Neuronal stem cell (in vitro differentiated cells): ENCODE measurements around the gene FXYD3.

ENCODE experiments used
- DNase-seq: peaks from one replicate; pipeline ENCODE4 v3.0.0-alpha.2; 2013; ENCODE audit warnings: low spot score
- H2AFZ ChIP-seq: one replicate; pipeline ENCODE4 v1.6.1; 2013; ENCODE audit warnings: mild to moderate bottlenecking, low read length, inconsistent platforms
- H2AK5ac ChIP-seq: 2 replicates; pipeline ENCODE4 v1.6.1; 2013; ENCODE audit warnings: low read depth, mild to moderate bottlenecking, inconsistent platforms, low read length, moderate library complexity, mixed read lengths
- H2BK120ac ChIP-seq: 2 replicates; pipeline ENCODE4 v1.6.1; 2013; ENCODE audit warnings: low read depth, mild to moderate bottlenecking, inconsistent platforms, low read length, moderate library complexity, mixed read lengths
- H2BK12ac ChIP-seq: one replicate; pipeline ENCODE4 v1.6.1; 2013; ENCODE audit warnings: low read length, inconsistent platforms
- H2BK15ac ChIP-seq: 2 replicates; pipeline ENCODE4 v1.6.1; 2013; ENCODE audit warnings: mild to moderate bottlenecking, low read length, inconsistent platforms, mixed read lengths
- H2BK5ac ChIP-seq: one replicate; pipeline ENCODE4 v1.6.1; 2013; ENCODE audit warnings: inconsistent platforms, mild to moderate bottlenecking, low read length, moderate library complexity
- H3K14ac ChIP-seq: one replicate; pipeline ENCODE4 v1.6.1; 2013; ENCODE audit warnings: low read length, inconsistent platforms
- H3K18ac ChIP-seq: 2 replicates; pipeline ENCODE4 v1.6.1; 2013; ENCODE audit warnings: low read length, inconsistent platforms
- H3K23ac ChIP-seq: 2 replicates; pipeline ENCODE4 v1.6.1; 2013; ENCODE audit warnings: low read depth, mild to moderate bottlenecking, mixed read lengths, low read length, inconsistent platforms; ENCODE audit not compliant: poor library complexity
- H3K27ac ChIP-seq: replicated peaks from 3 replicates; pipeline ENCODE4 v1.5.1; 2013; ENCODE audit warnings: low read length, inconsistent platforms
- H3K27me3 ChIP-seq, 3 experiments: 2 replicates each; pipeline ENCODE4 v1.6.1; 2013; ENCODE audit warnings: low read length in 3 of 3, mild to moderate bottlenecking in 2 of 3, inconsistent platforms in 1 of 3, low read depth in 1 of 3, mixed read lengths in 1 of 3, moderate library complexity in 1 of 3; ENCODE audit not compliant: control insufficient read depth in 3 of 3, insufficient read depth in 3 of 3
- H3K36me3 ChIP-seq, 2 donors: replicated peaks in 1 of 2; 2 replicates each; pipeline ENCODE4 v1.6.1; 2013; ENCODE audit warnings: low read length in 2 of 2; ENCODE audit not compliant: control insufficient read depth in 2 of 2, insufficient read depth in 2 of 2
- H3K4ac ChIP-seq: 2 replicates; pipeline ENCODE4 v1.6.1; 2013; ENCODE audit warnings: inconsistent platforms, mild to moderate bottlenecking, low read length, moderate library complexity
- H3K4me1 ChIP-seq, 2 donors: 1 replicate in 1 of 2; 2 replicates in 1 of 2; pipeline ENCODE4 v1.6.1; 2013; ENCODE audit warnings: low read length in 2 of 2, low read depth in 1 of 2; ENCODE audit not compliant: control insufficient read depth in 2 of 2, insufficient read depth in 1 of 2
- H3K4me2 ChIP-seq: one replicate; pipeline ENCODE4 v1.6.1; 2013; ENCODE audit warnings: mild to moderate bottlenecking, low read length, inconsistent platforms; ENCODE audit not compliant: insufficient read depth, poor library complexity, severe bottlenecking
- H3K4me3 ChIP-seq, 2 donors: 2 replicates each; pipeline ENCODE4 v1.5.1; 2013; ENCODE audit warnings: low read length in 2 of 2, mild to moderate bottlenecking in 2 of 2, inconsistent platforms in 1 of 2, moderate library complexity in 1 of 2
- H3K79me1 ChIP-seq: one replicate; pipeline ENCODE4 v1.6.1; 2013; ENCODE audit warnings: low read depth, mild to moderate bottlenecking, inconsistent platforms, low read length, moderate library complexity
- H3K9ac ChIP-seq: one replicate; pipeline ENCODE4 v1.6.1; 2013; ENCODE audit warnings: mild to moderate bottlenecking, low read depth, low read length, inconsistent platforms; ENCODE audit not compliant: poor library complexity
- H3K9me3 ChIP-seq, 2 donors: replicated peaks in 1 of 2; 2 replicates each; pipeline versions ENCODE3 to v1.6.1; 2013; ENCODE audit warnings: low read length in 2 of 2, mild to moderate bottlenecking in 2 of 2, inconsistent platforms in 1 of 2, low read depth in 1 of 2, mixed read lengths in 1 of 2, moderate library complexity in 1 of 2; ENCODE audit not compliant: control insufficient read depth in 2 of 2, insufficient read depth in 1 of 2
- H4K8ac ChIP-seq: one replicate; pipeline ENCODE4 v1.6.1; 2013; ENCODE audit warnings: low read depth, mild to moderate bottlenecking, inconsistent platforms, low read length, moderate library complexity
- H4K91ac ChIP-seq: one replicate; pipeline ENCODE4 v1.6.1; 2013; ENCODE audit warnings: low read length, low read depth, mild to moderate bottlenecking, inconsistent platforms; ENCODE audit not compliant: poor library complexity
- WGBS, 2 donors: extraction: QIAGEN DNeasy Blood & Tissue Kit; methylation state at CpG; one replicate each; pipeline ENCODE4 v1.1.7; 2013; ENCODE audit warnings: missing lambda C conversion rate in 2 of 2, mixed read lengths in 1 of 2; ENCODE audit not compliant: insufficient read length in 2 of 2, insufficient replicate concordance in 1 of 2; ENCODE audit errors: extremely low coverage in 2 of 2; 5-methylcytosine and 5-hydroxymethylcytosine counted together

The FXYD3 gene

GRCh38 chr19:35068941-35069634 lies 46.5 kb upstream of the FXYD3 start:
- H3K27ac ChIP-seq, result no peak overlapping the region
- no peak for DNase-seq
- no peak overlapping the region for H3K14ac ChIP-seq
- H3K4me3 ChIP-seq, result no peak overlapping the region
- no CpG with 5 or more reads among the region's 10 CpGs for WGBS, 2 donors
- H3K4me1 ChIP-seq, result peaks cover 0 to 8% of the 10 kb centered on the region in 2 donors
- no peak overlapping the region for H2BK5ac ChIP-seq
- H3K79me1 ChIP-seq, result no peaks in the 10 kb centered on the region
- no peak overlapping the region for H2BK120ac ChIP-seq
- no peak overlapping the region for H2BK15ac ChIP-seq
- no peak overlapping the region for H4K91ac ChIP-seq
- no peaks in the 10 kb centered on the region for H3K36me3 ChIP-seq
- no peak overlapping the region for H2AFZ ChIP-seq
- no peak overlapping the region for H2BK12ac ChIP-seq
- no peak overlapping the region for H3K4me2 ChIP-seq
- no peak overlapping the region for H3K23ac ChIP-seq
- no peak overlapping the region for H3K4ac ChIP-seq
- H2AK5ac ChIP-seq, result no peak overlapping the region
- no peak overlapping the region for H3K9ac ChIP-seq
- no peak overlapping the region for H3K18ac ChIP-seq
- H3K9me3 ChIP-seq, result peaks cover 0 to 3% of the 10 kb centered on the region in 2 donors
- no peak overlapping the region for H4K8ac ChIP-seq
- no peaks in the 10 kb centered on the region for H3K27me3 ChIP-seq

GRCh38 chr19:35069696-35070095 lies 45.9 kb upstream of the FXYD3 start:
- H3K23ac ChIP-seq, result no peak overlapping the region
- no peaks in the 10 kb centered on the region for H3K79me1 ChIP-seq
- no peak overlapping the region for H2BK15ac ChIP-seq
- H2AK5ac ChIP-seq, result no peak overlapping the region
- H2BK12ac ChIP-seq, result no peak overlapping the region
- H4K8ac ChIP-seq, result no peak overlapping the region
- no peak for DNase-seq
- H3K4ac ChIP-seq, result no peak overlapping the region
- H3K27me3 ChIP-seq, result no peaks in the 10 kb centered on the region
- no peak overlapping the region for H3K4me2 ChIP-seq
- no peak overlapping the region for H3K4me3 ChIP-seq
- H3K9ac ChIP-seq, result no peak overlapping the region
- peaks cover 0 to 8% of the 10 kb centered on the region in 2 donors for H3K4me1 ChIP-seq
- no peak overlapping the region for H3K27ac ChIP-seq
- H3K9me3 ChIP-seq, result peaks cover 0 to 3% of the 10 kb centered on the region in 2 donors
- H2BK5ac ChIP-seq, result no peak overlapping the region
- no peak overlapping the region for H2AFZ ChIP-seq
- no CpG with 5 or more reads among the region's 1 CpG for WGBS, 2 donors
- no peaks in the 10 kb centered on the region for H3K36me3 ChIP-seq
- H3K18ac ChIP-seq, result no peak overlapping the region
- H2BK120ac ChIP-seq, result no peak overlapping the region
- H3K14ac ChIP-seq, result no peak overlapping the region
- H4K91ac ChIP-seq, result no peak overlapping the region

- WGBS, 2 donors, result no CpG with 5 or more reads among the region's 3 CpGs
- H3K14ac ChIP-seq, result no peak overlapping the region
- no peaks in the 10 kb centered on the region for H3K36me3 ChIP-seq
- no peak overlapping the region for H4K91ac ChIP-seq
- no peak overlapping the region for H2BK120ac ChIP-seq
- peaks cover 0 to 8% of the 10 kb centered on the region in 2 donors for H3K4me1 ChIP-seq
- DNase-seq, result no peak
- no peak overlapping the region for H3K4ac ChIP-seq
- H3K4me3 ChIP-seq, result no peak overlapping the region
- H3K23ac ChIP-seq, result no peak overlapping the region
- H3K79me1 ChIP-seq, result no peaks in the 10 kb centered on the region
- no peak overlapping the region for H2AFZ ChIP-seq
- H3K27ac ChIP-seq, result no peak overlapping the region
- no peak overlapping the region for H2AK5ac ChIP-seq
- no peak overlapping the region for H3K9ac ChIP-seq
- H3K18ac ChIP-seq, result no peak overlapping the region
- H4K8ac ChIP-seq, result no peak overlapping the region
- H3K27me3 ChIP-seq, result no peaks in the 10 kb centered on the region
- no peak overlapping the region for H2BK12ac ChIP-seq
- no peak overlapping the region for H3K4me2 ChIP-seq
- H3K9me3 ChIP-seq, result peaks cover 0 to 3% of the 10 kb centered on the region in 2 donors
- no peak overlapping the region for H2BK15ac ChIP-seq
- H2BK5ac ChIP-seq, result no peak overlapping the region
Observed at GRCh38 chr19:35070471-35070870, 45.2 kb upstream of the FXYD3 start.

- Histone ChIP-seq H4K91ac (no peak overlapping the region), H2BK120ac (no peak overlapping the region), H3K9me3 (peaks cover 0 to 3% of the 10 kb centered on the region in 2 donors), H2AFZ (no peak overlapping the region), H2AK5ac (peak overlapping the region; percentile 15), H3K9ac (no peak overlapping the region), H3K36me3 (no peaks in the 10 kb centered on the region), H3K18ac (no peak overlapping the region), H3K79me1 (no peaks in the 10 kb centered on the region), H4K8ac (peak overlapping the region; percentile 9), H2BK12ac (no peak overlapping the region), H2BK15ac (peak overlapping the region; percentile 14), H3K27ac (no peak overlapping the region), H2BK5ac (no peak overlapping the region), H3K23ac (no peak overlapping the region), H3K14ac (no peak overlapping the region), H3K4me3 (no peak overlapping the region), H3K4me1 (peaks cover 0 to 3% of the 10 kb centered on the region in 2 donors), H3K4me2 (no peak overlapping the region), H3K4ac (no peak overlapping the region), H3K27me3 (peaks cover 0 to 3% (median 0%) of the 10 kb centered on the region in 3 experiments)
- no CpG with 5 or more reads among the region's 10 CpGs for WGBS, 2 donors
- DNase-seq, result no peak
Observed at GRCh38 chr19:35073516-35073915, 42.1 kb upstream of the FXYD3 start.
